ENCODE results near the gene PXDN.
A peak's percentile ranks its signal among the peaks of the same experiment; 100 is the strongest.

The PXDN gene

DNA sequence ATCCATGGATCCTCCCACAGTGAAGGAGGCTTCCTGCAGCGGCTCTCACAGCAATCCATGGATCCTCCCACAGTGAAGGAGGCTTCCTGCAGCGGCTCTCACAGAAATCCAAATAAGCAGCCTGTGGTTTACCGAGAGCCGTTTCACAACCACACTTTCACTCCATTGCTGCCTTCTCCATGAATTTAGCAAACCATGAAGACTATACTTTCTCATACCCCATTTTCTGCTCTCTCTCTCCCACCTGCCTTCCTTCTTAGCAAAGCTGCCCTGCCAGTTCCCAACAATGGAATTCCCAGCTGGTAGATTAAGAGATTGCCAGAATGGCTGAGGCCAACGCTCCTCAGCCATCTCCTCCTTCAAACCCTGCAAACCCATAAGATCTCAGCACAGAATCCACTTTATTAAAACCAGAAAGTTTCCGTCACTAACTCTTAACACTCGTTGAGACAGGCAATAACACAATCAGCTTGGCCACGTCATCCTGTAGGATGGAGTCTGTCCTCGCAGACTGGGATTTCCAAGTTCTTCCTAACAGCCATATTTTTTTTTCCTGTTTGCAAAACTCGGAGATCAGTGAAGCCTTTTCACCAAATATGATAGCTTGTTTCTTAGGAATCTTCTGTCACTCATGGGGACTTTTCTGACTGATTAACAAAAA, 162.2 kb downstream of the PXDN start:
- TF ChIP-seq, protein P1, sequence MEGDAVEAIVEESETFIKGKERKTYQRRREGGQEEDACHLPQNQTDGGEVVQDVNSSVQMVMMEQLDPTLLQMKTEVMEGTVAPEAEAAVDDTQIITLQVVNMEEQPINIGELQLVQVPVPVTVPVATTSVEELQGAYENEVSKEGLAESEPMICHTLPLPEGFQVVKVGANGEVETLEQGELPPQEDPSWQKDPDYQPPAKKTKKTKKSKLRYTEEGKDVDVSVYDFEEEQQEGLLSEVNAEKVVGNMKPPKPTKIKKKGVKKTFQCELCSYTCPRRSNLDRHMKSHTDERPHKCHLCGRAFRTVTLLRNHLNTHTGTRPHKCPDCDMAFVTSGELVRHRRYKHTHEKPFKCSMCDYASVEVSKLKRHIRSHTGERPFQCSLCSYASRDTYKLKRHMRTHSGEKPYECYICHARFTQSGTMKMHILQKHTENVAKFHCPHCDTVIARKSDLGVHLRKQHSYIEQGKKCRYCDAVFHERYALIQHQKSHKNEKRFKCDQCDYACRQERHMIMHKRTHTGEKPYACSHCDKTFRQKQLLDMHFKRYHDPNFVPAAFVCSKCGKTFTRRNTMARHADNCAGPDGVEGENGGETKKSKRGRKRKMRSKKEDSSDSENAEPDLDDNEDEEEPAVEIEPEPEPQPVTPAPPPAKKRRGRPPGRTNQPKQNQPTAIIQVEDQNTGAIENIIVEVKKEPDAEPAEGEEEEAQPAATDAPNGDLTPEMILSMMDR (conservative IDR thresholded peaks at IDR 0.05; ENCODE audit: low read length): no peak
- H3K4me3 ChIP-seq (ENCODE audit: low read length): no peak overlapping the region
- peak; percentile 54 for DNase-seq (ENCODE audit: low read depth)
